Type B pancreatic cell (in vitro differentiated cells): Measurements from ENCODE around the gene RAB18. TPM values are rescaled to one million over a fixed set of nuclear protein-coding genes. Genes with fewer than 3 reads are reported as not detected.

Source experiments
- DNase-seq: peaks from one replicate; pipeline ENCODE4 v3.0.0; 2021; ENCODE audit warnings: mixed read lengths; ENCODE audit not compliant: unreplicated experiment; ENCODE audit errors: extremely low spot score
- H3K27ac Mint-ChIP-seq: 2 replicates; pipeline ENCODE4 v1.8.0; 2021; ENCODE audit warnings: mild to moderate bottlenecking, mixed read lengths
- H3K27me3 Mint-ChIP-seq: 2 replicates; pipeline ENCODE4 v1.8.0; 2021; ENCODE audit warnings: mixed read lengths
- H3K36me3 Mint-ChIP-seq: 2 replicates; pipeline ENCODE4 v1.8.0; 2021; ENCODE audit warnings: mixed read lengths
- H3K4me1 Mint-ChIP-seq: one replicate; pipeline ENCODE4 v1.8.0; 2021; ENCODE audit warnings: mixed read lengths; ENCODE audit not compliant: unreplicated experiment
- H3K4me3 Mint-ChIP-seq: 2 replicates; pipeline ENCODE4 v1.8.0; 2021; ENCODE audit warnings: mild to moderate bottlenecking, mixed read lengths
- H3K9me3 Mint-ChIP-seq: 2 replicates; pipeline ENCODE4 v1.8.0; 2021; ENCODE audit warnings: mixed read lengths
- CTCF ChIP-seq: fragments of 200-600 bp; sonication (generic); conservative IDR thresholded peaks from 2 replicates; pipeline ENCODE4 v1.5.0; 2021; ENCODE audit warnings: antibody characterized with exemption, mild to moderate bottlenecking
- total RNA-seq: library from RNA; stranded (reverse); gene quantifications from 2 replicates; pipeline ENCODE4 v1.2.1, GENCODE V29; 2021; ENCODE audit warnings: low replicate concordance

Gene RAB18
- total RNA-seq, 1 donor from 2014 or later, result 81.8 TPM

GRCh38 chr10:27547047-27547446 lies 42.9 kb downstream of the RAB18 start:
- no peaks in the 10 kb centered on the region for H3K9me3 Mint-ChIP-seq
- H3K4me3 Mint-ChIP-seq, result no peak overlapping the region
- no peak for DNase-seq
- peaks cover 14% of the 10 kb centered on the region for H3K36me3 Mint-ChIP-seq
- H3K27ac Mint-ChIP-seq, result no peak overlapping the region
- TF ChIP-seq CTCF, result no peak
- no peaks in the 10 kb centered on the region for H3K27me3 Mint-ChIP-seq
- no peaks in the 10 kb centered on the region for H3K4me1 Mint-ChIP-seq

GRCh38 chr10:27547482-27547881 lies 43.4 kb downstream of the RAB18 start:
- Mint-ChIP-seq H3K4me1 (no peaks in the 10 kb centered on the region), H3K9me3 (no peaks in the 10 kb centered on the region), H3K27ac (no peak overlapping the region), H3K36me3 (peaks cover 14% of the 10 kb centered on the region), H3K27me3 (no peaks in the 10 kb centered on the region), H3K4me3 (no peak overlapping the region)
- no peak for DNase-seq
- no peak for TF ChIP-seq CTCF

DNA sequence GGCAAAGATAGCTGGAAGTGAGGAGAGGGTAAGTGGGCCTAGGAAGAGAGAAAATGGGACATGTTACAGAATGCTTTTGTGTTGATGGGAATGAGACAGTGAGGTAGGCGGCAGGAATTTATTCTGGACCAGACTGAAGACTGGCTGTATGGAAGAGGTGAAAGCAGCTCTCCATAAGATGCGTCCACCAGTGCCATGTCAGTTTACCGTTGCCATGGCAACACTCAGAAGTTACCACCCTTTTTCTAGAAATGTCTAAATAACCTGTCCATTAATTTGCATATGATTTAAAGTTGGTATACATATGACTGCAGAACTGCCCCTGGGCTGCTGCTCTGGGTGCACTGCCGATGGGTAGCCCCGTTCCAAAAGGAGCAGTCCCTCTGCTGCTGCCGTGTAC lies 46.7 kb downstream of the RAB18 start:
- H3K4me1 Mint-ChIP-seq, result no peaks in the 10 kb centered on the region
- H3K9me3 Mint-ChIP-seq, result no peaks in the 10 kb centered on the region
- H3K27me3 Mint-ChIP-seq, result no peaks in the 10 kb centered on the region
- no peak for TF ChIP-seq CTCF
- H3K27ac Mint-ChIP-seq, result no peak overlapping the region
- no peak overlapping the region for H3K4me3 Mint-ChIP-seq
- peaks cover 8% of the 10 kb centered on the region for H3K36me3 Mint-ChIP-seq
- DNase-seq, result no peak

GRCh38 chr10:27558612-27559020 lies 54.5 kb downstream of the RAB18 start:
- Mint-ChIP-seq H3K4me1 (no peaks in the 10 kb centered on the region), H3K27me3 (peaks cover 5% of the 10 kb centered on the region), H3K36me3 (no peaks in the 10 kb centered on the region), H3K27ac (no peak overlapping the region), H3K9me3 (no peaks in the 10 kb centered on the region), H3K4me3 (no peak overlapping the region)
- TF ChIP-seq CTCF, result peak; percentile 93
- no peak for DNase-seq

DNA sequence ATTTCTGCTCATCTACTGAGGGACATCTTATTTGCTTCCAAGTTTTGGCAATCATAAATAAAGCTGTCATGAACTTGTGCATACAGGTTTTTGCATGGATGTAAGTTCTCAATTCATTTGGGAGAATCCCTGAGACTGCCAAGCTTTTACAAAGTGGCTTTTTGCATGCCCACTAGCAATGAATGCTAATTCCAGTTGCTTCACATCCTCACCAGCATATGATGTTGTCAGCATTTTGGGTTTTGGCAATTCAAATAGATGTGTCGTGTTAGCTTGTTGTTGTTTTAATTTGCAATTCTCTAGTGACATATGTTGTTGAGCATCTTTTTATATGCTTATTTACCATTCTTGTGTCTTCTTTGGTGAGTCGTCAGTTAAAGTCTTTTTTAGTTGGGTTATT lies 57.2 kb downstream of the RAB18 start:
- Mint-ChIP-seq H3K9me3 (no peaks in the 10 kb centered on the region), H3K27ac (no peak overlapping the region), H3K4me3 (no peak overlapping the region)

More for the DNA sequence above, 57.2 kb downstream of the RAB18 start:
- DNase-seq, result no peak
- Mint-ChIP-seq H3K36me3 (no peaks in the 10 kb centered on the region), H3K27me3 (peaks cover 5% of the 10 kb centered on the region), H3K4me1 (no peaks in the 10 kb centered on the region)
- no peak for TF ChIP-seq CTCF
